ENCODE measurements around the gene PPP1R37.

Gene PPP1R37

DNA sequence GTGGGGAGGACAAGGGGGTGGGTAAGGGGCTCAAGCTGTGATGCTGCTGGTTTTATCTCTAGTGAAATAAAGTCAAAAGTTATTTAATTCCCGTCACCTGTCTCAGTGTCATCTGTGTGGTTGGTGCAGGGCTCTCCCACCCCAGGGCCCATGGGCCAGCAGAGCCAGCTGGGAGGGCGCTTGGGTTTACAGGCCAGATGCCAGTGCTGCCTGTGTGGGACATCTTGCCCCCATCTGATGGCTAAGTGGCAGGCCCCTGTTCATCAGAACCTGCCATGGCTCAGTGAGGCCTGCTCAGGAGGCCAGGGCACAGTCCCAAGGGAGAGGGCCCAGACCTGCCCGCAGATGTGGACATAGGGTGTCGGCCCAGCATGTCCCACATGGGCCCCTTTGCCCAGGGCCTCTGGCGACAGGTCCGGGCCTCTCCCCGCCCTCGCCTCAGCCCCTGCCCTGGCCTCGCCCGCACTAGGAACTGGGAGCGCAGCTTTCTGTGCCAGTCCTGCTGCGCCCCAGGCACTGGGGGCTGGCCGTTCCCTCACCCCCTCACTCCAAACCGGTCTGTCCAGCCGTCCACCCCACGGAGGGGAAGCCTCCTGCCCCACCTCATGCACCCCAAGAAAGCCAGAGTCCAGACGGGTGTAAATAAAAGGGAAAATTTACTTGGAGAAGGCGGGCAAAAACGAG is 22.0 kb upstream of the PPP1R37 start:
- DNase-seq (ENCODE audit: extremely low spot score, insufficient read length, low read depth): no peak
- no peak for FAIRE-seq

DNA sequence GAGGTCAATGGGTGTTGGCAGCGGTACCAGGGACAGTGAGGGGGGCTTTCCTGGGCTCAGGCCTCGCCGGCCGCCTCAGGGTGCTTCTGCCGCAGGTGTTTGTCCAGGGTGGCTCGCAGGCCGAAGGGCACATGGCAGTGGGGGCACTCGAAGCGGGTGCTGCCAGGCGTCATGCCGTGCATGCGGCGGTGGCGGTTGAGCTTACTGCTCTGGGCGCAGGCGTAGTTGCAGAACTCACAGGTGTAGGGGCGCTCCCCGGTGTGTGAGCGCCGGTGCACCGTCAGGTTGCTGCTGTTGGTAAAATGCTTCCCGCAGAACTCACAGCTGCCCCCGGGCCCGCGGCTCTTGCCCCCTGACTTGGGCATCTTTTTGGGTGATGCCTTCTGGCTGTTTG is 21.4 kb upstream of the PPP1R37 start:
- no peak for FAIRE-seq
- DNase-seq (ENCODE audit: extremely low spot score, insufficient read length, low read depth): no peak

DNA sequence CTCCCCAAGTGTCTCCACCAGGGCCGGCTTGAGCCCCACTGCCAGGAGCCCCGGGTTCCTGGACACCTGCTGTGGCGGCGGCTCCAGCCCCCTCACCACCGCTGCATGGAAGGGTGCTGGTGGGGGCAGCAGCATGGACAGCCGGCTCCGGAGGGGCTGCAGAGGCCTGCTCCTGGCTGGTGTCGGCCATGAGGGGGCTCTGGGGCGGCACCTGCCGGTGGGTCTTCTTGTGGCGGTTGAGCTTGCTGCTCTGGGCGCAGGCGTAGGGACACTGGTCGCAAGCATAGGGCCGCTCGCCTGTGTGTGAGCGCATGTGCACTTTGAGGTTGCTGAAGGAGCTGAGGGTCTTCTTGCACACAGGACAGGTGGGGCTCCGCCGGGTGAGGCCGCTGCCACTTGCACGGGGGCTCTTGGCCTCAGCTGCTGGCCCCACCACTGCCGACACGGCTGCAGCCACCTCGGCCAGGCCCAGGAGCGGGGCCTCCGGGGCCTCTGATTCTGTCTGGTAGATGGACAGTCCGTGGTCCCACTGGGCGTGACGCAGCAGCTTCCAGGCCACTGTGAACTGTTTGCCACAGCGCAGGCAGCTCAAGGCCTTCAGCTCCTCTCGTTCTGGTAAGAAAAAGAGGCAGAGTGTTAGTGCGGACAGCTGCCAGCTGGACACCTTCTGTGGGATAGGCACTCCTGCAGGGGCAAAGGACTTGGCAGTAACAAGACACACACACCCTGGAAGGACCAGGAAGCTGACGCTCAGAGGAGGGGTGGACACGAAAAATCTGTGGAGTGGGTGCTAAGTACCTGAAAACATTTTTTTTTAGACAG is 20.8 kb upstream of the PPP1R37 start:
- FAIRE-seq (no peak), DNase-seq (ENCODE audit: extremely low spot score, insufficient read length, low read depth) (no peak)

DNA sequence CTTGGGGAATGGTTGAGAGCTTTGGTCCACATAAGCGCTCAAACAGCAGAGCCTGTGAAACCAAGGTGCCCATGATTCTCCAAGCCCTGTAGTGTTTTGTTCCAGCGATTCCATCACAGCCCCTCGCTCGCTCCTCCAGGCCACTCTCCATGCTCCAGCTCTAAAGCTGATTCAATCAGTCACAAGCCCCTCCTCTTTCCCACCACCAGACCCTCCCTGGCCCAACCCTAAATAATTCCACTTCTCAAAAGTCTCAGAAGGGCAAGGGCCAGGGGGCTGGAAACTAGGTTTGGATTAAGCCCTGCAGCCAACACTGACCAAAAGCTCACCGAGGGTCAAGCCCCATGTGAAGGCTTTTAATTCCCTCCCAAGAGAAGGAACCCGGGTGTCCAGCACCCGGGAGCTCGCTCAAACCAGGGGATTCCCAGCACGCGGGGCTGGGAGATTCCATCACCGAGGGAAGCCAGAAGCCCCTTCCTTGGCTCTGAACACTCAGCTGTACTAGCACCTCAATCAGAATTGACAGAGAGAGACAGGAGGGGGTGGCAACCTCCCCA is 18.2 kb upstream of the PPP1R37 start:
- FAIRE-seq (no peak), DNase-seq (ENCODE audit: extremely low spot score, insufficient read length, low read depth) (no peak)

DNA sequence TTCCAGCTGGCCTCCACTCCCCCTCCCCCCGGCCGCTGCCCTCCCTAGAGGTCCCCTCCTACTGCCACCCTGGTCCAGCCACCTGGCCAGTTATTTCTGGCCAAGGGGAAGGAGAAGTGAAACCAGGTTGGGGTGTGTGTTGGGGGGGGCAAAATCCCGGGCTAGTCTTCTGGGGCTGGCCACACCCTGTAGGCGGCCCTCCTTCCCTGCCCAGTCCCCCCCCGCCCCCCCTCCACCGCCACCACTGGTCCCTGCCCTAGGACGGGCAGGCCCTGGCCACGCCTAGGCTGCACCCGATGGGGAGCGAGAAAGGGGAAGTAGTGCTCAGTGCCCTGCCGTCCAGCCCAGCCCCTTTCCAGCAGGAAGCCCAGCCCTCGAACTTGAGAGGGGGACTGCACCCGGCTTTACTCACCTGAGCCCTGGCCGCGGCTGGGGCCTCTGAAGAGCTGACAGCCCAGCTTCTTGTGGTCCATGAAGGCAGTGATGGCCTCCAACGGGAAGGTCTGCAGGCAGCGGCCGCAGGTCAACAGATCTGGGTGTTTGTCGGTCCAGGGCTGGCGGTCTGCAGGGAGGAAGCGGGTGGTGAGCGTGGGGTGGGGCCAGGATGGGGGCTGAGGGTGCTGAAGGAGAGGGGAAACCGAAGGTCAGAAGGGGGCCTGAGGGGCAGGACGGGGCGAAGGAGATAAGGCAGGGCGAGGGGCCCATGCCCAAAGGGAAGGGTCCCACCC is 17.5 kb upstream of the PPP1R37 start:
- DNase-seq (ENCODE audit: extremely low spot score, insufficient read length, low read depth) (peak; percentile 83), FAIRE-seq (peak; percentile 92)

DNA sequence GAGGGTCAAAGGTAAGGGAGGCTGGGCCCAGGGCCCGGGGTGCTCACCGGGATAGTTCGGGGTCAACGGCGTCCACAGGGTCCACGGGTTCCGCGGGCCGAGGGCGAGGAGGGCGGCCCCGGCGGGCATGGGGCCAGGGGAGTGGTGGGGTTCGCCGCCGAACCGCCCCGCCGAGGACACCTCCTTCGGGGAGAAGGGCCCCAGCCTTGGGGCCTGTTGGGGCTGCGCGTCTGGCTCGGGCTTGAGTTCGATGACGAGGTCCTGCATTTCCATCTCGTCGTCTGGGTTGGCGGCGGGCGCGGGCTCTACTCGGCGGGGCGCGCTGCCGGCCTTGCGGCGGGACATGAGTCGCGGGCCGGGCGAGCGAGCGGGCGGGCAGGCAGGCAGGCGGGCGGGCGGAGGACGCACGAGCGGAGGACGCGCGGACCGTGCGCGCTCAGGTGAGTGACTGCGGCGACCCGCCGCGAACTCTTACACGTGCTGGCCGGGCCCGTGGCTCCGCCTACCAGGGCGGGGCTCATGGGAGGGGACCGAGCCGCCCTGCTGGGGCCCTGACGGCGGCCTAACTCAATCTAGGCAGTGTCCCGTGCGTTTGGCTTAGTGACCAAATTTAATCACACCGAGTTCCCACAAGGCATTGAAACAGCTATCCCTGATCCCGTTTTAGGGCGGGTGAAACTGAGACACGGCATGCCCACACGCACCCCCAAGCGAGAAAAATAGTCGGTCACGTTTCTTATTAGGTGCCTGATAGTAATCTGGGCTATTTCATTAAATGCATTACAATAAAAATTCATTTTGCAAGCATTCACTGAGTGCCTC is 16.7 kb upstream of the PPP1R37 start, which contains the start of gene ZNF296:
Gene ZNF296 (minus strand): TSS at position 450 of the 822 bp plus-strand sequence. CDS start 105 bp downstream, at position 345.
- DNase-seq (ENCODE audit: extremely low spot score, insufficient read length, low read depth) (peak; percentile 69), FAIRE-seq (peak; percentile 84)

DNA sequence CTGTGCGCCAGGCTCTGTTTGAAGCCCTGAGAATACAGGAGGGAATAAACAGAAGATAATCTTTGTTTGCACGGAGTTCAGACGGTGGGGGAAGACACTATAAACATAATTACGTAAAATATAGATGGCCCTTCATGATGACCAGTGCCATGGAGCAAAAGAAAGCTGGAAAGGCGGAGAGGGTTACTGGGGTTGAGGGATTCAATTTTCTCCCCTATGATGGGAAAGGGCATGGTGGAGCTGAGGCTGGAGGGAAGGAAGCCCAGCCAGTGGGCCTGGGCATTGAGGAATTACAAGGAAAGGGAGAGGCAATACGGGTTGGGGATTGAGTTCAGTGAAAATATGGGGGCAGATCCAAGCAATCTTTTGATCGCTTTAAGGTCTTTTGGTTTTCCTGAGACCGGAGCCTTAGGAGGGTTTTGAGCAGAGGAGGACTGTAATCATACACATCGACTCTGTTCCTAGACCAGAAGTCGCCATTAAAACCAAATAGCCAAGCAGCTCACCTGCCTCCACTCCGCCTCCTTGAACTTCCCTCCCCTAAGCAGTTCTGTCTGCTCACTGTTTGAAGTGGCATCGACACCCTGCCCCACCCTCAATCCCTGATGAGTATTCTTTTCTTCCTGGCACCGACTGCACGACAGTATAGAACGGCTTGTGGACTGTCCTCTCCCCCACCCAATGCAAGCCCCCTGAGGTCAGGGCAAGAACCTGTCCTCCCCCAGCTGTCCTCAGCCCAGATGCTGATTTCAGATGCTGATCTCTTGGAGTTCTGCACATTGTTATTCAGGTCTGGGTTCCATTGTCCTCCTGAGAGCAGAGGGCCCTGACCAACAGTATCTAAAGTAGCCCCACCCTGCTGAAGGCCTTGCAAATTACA is 15.9 kb upstream of the PPP1R37 start:
- FAIRE-seq (no peak), DNase-seq (ENCODE audit: extremely low spot score, insufficient read length, low read depth) (no peak)

DNA sequence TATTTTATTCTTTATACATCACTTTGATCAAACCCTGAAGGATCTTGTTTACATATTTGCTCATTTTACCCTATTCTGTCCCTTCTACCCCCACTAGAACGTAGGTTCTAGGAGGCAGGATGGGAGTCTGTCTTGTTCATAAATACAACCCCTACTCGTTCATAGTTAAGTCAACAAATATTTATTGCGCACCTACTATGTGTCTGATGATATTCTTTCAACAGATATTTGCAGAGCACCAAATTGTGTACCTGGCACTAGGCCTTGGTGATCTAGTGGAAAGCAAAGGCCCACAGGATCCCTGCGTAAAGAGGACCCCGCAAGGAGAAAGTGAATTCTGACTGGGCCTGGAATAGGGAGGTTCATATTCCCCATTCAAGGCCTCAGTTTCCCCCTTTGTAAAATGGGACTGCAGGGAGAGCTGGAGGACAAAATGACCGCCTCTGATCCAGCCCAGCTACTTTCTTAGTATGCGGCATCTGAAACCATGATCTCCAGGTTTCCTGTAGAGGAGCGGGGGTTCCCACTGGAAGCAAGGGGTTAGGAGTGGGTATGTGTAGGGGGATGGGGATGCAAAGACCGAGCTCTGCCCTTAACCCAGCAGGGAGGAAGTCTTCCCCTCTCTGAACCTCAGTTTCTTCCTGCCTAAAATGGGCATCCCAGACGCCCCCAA is 14.5 kb upstream of the PPP1R37 start:
- FAIRE-seq (no peak), DNase-seq (ENCODE audit: extremely low spot score, insufficient read length, low read depth) (no peak)

DNA sequence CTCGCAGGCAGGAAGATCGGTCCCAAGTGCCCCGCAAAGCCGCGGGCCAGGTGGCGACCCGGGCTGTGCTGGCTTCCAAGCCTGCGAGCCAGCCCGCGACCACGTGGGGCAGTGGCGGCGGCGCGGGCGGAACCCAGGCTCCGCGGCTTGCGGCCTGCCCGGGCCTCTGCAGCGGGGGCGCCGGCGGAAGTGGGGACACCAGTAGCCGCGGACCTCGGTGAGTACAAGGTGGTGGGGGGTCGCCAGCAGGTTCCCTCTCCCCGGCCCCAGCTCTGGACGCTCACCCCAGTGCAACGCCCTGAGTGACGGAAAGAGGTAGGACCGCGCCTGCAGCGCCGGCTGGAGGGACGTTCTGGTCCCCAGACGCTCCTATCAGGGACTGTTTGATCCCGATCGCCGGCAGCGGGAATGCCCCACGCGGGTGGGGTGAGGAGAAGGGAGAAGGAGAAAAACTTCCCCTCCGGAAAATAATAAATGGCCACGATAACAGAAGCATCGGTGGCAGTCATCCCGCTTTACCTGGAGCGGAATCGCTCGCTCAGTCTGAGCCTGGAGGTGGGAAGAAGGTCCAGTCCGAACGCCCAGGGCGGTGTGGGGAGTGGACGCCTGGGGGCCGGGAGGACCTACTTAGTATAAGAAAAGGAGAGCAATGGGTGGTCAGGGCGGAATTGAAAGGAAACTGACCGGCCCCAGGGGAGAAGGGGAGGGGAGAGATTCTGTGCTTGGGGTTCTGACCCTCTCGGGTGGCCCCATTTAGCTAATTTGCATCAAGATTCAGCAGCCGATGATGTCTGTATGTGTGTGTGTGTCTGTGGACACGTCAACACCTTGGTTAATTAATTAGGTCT is 13.7 kb upstream of the PPP1R37 start, which contains the start of gene GEMIN7:
Gene GEMIN7 (plus strand): TSS at position 198 of the 848 bp plus-strand sequence. CDS start 10,855 bp downstream, outside the sequence.
- DNase-seq (ENCODE audit: extremely low spot score, insufficient read length, low read depth) (peak; percentile 66), FAIRE-seq (peak; percentile 85)

DNA sequence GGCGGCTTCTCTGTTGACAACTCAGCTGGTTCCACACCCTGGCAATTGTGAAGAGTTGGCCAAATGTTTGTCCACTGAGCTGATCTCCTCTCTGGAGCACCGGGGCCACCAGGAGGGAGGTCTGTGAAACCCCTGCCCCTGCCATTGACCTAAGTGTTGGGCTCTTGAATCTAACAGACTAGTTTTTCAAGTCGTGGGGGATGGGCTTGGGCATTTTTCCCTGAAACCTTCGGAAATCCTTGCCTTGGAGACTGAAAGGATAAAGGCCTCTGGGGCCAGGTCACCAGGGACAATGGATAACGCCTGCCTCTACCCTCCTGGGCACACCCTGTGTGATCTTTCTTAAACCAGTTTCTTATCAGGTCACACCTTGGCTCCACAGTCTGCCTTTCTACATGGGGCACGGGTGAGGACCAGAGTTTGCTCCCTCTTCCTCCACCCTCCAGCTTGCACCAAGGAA is 13.0 kb upstream of the PPP1R37 start:
- DNase-seq (ENCODE audit: extremely low spot score, insufficient read length, low read depth) (no peak), FAIRE-seq (no peak)

DNA sequence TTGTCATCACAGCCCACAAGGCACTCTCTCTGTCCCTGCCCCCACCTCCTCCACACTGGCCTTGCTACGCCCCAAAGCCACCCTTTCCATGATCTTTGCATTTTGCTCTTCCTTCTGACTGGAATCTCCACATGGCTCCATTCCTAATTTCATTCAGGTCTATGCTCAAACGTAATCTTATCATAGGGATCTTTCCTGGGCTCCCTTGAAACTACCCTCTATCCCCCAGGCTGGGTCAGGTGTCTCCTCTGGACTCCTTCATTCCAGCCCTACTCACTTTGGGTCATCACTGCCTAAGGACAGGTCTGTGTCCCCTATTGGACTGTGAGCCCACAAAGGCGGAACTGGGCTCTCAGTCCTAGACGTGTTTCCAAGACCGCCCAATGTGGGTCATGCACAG is 10.8 kb upstream of the PPP1R37 start:
- FAIRE-seq: no peak

DNA sequence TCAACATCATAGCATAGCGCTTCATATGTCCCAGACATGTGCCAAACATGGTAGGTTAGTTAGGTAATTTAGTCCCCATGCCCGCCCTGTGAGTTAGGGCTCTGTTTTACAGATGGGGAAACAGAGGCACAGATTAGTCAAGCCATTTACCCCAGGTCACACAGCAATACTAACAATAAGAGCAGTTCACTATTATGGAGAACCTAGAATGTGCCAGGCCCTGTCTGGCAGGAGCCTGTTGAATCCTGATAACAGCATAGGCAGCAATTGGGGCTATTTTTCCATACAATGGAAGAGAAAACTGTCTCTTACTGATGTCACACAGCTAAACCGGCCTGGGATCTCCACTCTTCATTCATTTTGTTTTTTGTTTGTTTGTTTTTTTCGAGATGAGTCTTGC is 6.5 kb upstream of the PPP1R37 start:
- DNase-seq (ENCODE audit: extremely low spot score, insufficient read length, low read depth) (no peak), FAIRE-seq (no peak)

More for the DNA sequence above, 10.8 kb upstream of the PPP1R37 start:
- DNase-seq (ENCODE audit: extremely low spot score, insufficient read length, low read depth): no peak

DNA sequence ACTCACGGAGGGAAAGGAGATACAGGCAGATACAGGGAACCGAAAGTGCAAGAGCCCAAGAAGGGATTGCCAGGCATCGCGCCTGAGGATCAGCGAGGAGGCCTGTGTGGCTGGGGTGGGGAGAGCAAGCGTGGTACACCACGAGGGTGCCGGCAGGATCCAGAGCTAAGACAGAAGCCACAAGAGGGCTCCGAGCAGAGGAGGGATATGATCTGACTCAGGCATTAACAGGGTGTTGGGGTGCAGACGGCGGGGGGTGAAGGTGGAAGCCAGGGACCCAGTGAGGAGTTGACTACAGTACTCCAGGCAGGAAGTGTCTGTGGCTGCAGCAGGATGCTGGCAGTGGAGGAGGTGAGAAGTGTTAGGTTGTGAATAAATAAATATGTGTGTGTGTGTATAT is 5.4 kb upstream of the PPP1R37 start:
- FAIRE-seq (no peak), DNase-seq (ENCODE audit: extremely low spot score, insufficient read length, low read depth) (no peak)

DNA sequence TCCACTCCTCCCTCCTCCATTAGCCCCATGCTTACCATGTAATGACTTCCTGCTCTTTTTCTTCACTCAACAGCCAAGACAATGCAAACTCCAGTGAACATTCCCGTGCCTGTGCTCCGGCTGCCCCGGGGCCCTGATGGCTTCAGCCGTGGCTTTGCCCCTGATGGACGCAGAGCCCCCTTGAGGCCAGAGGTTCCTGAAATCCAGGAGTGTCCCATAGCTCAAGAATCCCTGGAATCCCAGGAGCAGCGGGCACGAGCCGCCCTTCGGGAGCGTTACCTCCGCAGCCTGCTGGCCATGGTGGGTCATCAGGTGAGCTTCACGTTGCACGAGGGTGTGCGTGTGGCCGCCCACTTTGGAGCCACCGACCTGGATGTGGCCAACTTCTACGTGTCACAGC is 2.9 kb upstream of the PPP1R37 start:
- FAIRE-seq (no peak), DNase-seq (ENCODE audit: extremely low spot score, insufficient read length, low read depth) (no peak)

DNA sequence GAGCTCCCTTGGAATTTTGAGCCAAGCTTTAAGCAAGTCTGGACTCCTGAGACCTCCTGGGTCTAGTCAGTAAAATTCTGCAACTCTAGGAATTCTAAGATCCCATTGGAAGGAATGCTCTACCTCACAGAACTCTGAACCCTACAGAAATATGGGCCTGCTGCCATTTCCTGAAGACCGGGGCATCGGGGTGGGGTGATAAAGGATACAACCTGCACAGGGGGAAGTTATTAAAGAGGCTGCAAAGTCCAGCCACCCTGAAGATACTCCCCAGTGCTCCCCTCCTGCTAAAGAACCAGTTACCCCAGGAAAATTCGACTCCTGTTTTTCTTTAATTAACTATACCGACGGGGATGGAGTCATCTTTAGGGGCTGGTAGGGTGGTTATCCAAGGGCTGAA is 2.4 kb upstream of the PPP1R37 start:
- FAIRE-seq: no peak
- no peak for DNase-seq (ENCODE audit: extremely low spot score, insufficient read length, low read depth)

DNA sequence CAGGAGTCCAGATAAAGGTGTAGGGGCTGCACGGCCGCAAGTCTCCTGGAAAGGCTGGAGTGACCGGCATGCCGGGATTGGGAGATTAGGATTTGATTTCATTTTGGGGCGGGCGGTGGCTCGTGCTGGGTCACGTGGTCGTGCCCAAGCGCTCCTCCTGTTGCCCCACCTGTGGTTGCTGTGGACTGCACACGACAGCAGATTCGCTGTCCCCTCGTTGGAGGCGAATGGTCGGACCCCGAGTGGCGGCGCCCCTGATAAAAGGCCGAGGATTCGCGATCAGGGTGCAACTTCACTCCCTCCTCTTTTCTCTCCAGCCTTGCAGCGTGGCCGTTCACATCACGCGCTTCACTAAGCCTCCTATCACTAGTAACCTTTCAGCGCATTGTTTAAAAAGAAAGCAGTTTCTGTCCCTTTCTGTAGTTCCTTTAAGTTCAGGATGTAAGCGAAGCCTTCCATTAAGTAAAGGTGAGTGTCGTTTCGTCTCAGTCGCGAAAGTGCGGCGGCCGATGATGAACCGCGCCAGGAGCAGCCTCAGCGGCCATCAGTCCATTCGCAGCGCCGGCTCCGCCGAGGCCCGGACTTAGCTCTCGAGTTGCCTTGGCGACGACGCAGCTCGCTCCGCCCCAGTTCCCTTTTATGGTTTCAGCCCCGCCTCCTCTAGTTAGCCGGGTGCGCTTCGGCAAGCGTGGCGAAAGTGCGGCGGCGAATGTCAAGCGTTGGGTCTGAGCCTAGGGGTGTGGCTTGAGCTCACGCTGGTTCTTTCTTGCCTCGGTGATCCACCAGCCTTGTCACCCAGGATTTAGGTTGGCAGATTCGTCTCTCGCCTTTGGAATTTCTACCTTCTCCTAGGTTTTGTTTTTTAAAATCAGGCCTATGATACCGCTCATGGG is 1.7 kb upstream of the PPP1R37 start:
- FAIRE-seq (peak; percentile 100), DNase-seq (ENCODE audit: extremely low spot score, insufficient read length, low read depth) (peak; percentile 83)

All from GM18507 (cell line).